Naive thymus-derived CD8-positive, alpha-beta T cell (primary cell): ENCODE measurements around the gene AGAP3. TPM values are rescaled to one million over a fixed set of nuclear protein-coding genes. Genes with fewer than 3 reads are reported as not detected.

Experiments
- ATAC-seq, 2 donors: fragments of 150-1000 bp; cut with Tn5 transposase in 1 of 2; sonication (Bioruptor Pico), chemical (Tn5 transposase) in 1 of 2; 1 replicate in 1 of 2; 2 replicates in 1 of 2; pipeline ENCODE4 v1.10.0; 2021; ENCODE audit warnings: mild to moderate bottlenecking in 2 of 2, moderate library complexity in 2 of 2
- POLR2A ChIA-PET: fragments of 350-600 bp; sonication (Branson Sonifier 250); formaldehyde crosslinking; loops from one replicate; lab custom pipeline; 2021; ENCODE audit warnings: antibody characterized with exemption; lab: Charles Lee
- DNase-seq, 10 donors: peaks; one replicate each; pipeline versions ENCODE4 v3.0.0 to v3.0.0-alpha.2; 2020 to 2022
- H3K27ac Mint-ChIP-seq, 10 donors: one replicate each; pipeline ENCODE4 v1.8.0; 2020 to 2022; ENCODE audit warnings: mild to moderate bottlenecking in 10 of 10, mixed read lengths in 10 of 10, moderate library complexity in 4 of 10, inconsistent platforms in 1 of 10
- H3K27me3 Mint-ChIP-seq, 5 donors: one replicate each; pipeline ENCODE4 v1.8.0; 2021 to 2022; ENCODE audit warnings: mixed read lengths in 5 of 5
- H3K36me3 Mint-ChIP-seq, 3 donors: one replicate each; pipeline ENCODE4 v1.8.0; 2020 to 2022; ENCODE audit warnings: mixed read lengths in 3 of 3, mild to moderate bottlenecking in 2 of 3, inconsistent platforms in 1 of 3
- H3K4me1 Mint-ChIP-seq, 4 donors: one replicate each; pipeline ENCODE4 v1.8.0; 2021 to 2022; ENCODE audit warnings: mixed read lengths in 4 of 4
- H3K4me3 Mint-ChIP-seq, 10 donors: one replicate each; pipeline ENCODE4 v1.8.0; 2020 to 2022; ENCODE audit warnings: mild to moderate bottlenecking in 10 of 10, mixed read lengths in 10 of 10, moderate library complexity in 6 of 10, inconsistent platforms in 1 of 10
- H3K9me3 Mint-ChIP-seq, 9 donors: one replicate each; pipeline ENCODE4 v1.8.0; 2020 to 2022; ENCODE audit warnings: mixed read lengths in 9 of 9, mild to moderate bottlenecking in 3 of 9, inconsistent platforms in 1 of 9, moderate library complexity in 1 of 9
- polyA plus RNA-seq, 3 donors: library from polyadenylated mRNA; unstranded; fragments of 300-500 nt; fragmentation: Illumina TruSeq; gene quantifications; one replicate each; pipeline ENCODE4 v1.2.3, GENCODE V29; 2021
- total RNA-seq, 8 experiments: library from RNA in 2 of 8; stranded (reverse) in 2 of 8; gene quantifications; one replicate each; pipeline ENCODE4 v1.2.3 and lab custom pipeline; 2021 to 2026

Gene AGAP3
- total and polyA plus RNA-seq, 5 experiments from 2014 or later = 1.1 to 36.9 (median 6.0) TPM

DNA sequence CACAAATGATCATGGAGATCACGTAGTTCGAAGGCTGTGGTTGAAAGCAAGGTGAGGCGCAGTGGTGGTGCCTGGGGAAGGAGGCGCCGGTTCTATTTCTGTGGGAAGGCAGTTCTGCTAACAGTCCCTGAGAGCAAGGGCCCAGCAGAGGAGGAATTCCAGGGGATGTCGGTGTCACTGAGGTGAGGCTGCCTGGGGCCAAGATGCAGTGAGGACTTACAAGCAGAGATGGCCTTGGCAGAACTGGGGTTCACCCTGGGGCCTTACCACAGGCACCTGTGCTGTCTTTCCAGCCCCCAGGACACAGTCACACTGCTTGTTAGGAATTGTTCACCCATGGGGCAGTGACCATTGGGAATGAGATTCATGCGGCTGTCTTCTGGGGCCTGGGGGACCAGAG is 54.6 kb downstream of the AGAP3 start:
- Mint-ChIP-seq H3K36me3 (peaks cover 0 to 23% (median 0%) of the 10 kb centered on the region in 3 donors), H3K4me3 (no peak overlapping the region), H3K27ac (peak overlapping the region in 1 of 10 donors; percentile 49), H3K9me3 (no peaks in the 10 kb centered on the region), H3K27me3 (no peaks in the 10 kb centered on the region), H3K4me1 (no peaks in the 10 kb centered on the region)
- POLR2A ChIA-PET = no interaction called here
- DNase-seq = no peak
- no peak for ATAC-seq

DNA sequence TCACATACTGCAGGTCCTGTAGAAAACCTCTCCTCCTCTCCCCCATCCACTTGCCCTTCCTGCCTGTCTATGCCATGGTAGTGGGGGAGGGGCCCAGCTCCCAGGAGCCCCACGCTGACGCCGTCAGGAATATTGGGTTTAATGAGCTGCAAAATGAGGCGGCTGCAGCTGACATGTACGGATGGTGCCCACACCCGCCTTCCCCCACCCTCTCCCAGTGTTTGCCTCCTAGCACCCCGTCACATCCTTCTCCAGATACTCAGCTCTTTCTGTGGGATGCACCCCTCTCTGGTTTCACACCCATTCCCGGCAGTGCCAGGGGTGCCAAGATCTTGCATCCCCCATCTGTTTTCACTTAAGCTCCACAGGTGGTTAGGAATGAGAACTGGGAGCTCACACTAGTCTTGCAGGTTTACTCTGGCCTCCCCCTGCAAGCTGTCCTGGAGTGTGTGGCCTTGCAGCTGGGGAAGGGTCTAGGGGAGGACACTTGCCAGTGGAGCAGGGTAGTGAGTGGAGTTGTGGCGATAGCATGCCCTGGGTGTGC is 55.1 kb downstream of the AGAP3 start:
- no peaks in the 10 kb centered on the region for H3K4me1 Mint-ChIP-seq
- no peak overlapping the region for H3K4me3 Mint-ChIP-seq
- no peaks in the 10 kb centered on the region for H3K9me3 Mint-ChIP-seq
- POLR2A ChIA-PET = no interaction called here
- no peak for DNase-seq
- ATAC-seq = no peak
- H3K27ac Mint-ChIP-seq = peak overlapping the region in 1 of 10 donors; percentile 49
- H3K27me3 Mint-ChIP-seq = no peaks in the 10 kb centered on the region
- H3K36me3 Mint-ChIP-seq = peaks cover 0 to 19% (median 0%) of the 10 kb centered on the region in 3 donors

DNA sequence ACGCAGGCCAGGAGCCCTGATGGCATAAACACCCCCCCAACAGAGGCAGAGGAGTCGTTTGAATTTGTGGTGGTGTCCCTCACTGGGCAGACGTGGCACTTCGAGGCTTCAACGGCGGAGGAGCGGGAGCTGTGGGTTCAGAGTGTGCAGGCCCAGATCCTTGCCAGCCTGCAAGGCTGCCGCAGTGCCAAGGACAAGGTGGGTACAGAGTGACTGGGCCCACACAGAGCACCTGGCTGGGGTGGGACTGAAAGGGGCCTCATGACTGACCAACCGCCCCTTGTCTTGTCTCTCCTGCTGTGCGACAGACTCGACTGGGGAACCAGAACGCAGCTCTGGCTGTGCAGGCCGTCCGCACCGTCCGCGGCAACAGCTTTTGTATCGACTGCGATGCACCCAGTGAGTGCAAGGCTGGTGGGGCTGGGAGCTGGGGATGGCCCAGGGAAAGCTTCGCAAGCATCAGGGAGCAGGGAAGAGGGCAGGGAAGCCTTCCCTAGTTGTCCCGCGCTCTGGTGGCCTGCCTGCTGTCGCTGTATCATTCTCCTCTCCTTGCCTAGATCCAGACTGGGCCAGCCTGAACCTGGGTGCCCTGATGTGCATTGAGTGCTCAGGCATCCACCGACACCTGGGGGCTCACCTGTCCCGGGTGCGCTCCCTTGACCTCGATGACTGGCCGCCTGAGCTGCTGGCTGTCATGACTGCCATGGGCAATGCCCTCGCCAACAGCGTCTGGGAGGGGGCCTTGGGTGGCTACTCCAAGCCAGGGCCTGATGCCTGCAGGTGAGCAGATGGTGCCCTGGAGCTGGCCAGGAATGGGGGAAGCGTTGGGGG is 55.8 kb downstream of the AGAP3 start:
- no peaks in the 10 kb centered on the region for H3K4me1 Mint-ChIP-seq

GRCh38 chr7:151142686-151143040 is 56.4 kb downstream of the AGAP3 start:
- no peak for ATAC-seq
- H3K4me3 Mint-ChIP-seq = no peak overlapping the region
- POLR2A ChIA-PET = no interaction called here
- no peaks in the 10 kb centered on the region for H3K9me3 Mint-ChIP-seq
- no peaks in the 10 kb centered on the region for H3K4me1 Mint-ChIP-seq
- peaks cover 0 to 15% (median 0%) of the 10 kb centered on the region in 3 donors for H3K36me3 Mint-ChIP-seq
- no peak for DNase-seq
- H3K27me3 Mint-ChIP-seq = peaks cover 0 to 1% (median 0%) of the 10 kb centered on the region in 5 donors
- H3K27ac Mint-ChIP-seq = no peak overlapping the region

More for the DNA sequence above, 55.8 kb downstream of the AGAP3 start:
- POLR2A ChIA-PET = no interaction called here
- H3K9me3 Mint-ChIP-seq = no peaks in the 10 kb centered on the region
- DNase-seq = no peak
- H3K27me3 Mint-ChIP-seq = no peaks in the 10 kb centered on the region
- no peak for ATAC-seq
- no peak overlapping the region for H3K4me3 Mint-ChIP-seq
- H3K36me3 Mint-ChIP-seq = peaks cover 0 to 15% (median 0%) of the 10 kb centered on the region in 3 donors
- no peak overlapping the region for H3K27ac Mint-ChIP-seq

GRCh38 chr7:151143261-151144015 is 57.2 kb downstream of the AGAP3 start:
- H3K27ac Mint-ChIP-seq = no peak overlapping the region
- H3K36me3 Mint-ChIP-seq = peaks cover 0 to 15% (median 0%) of the 10 kb centered on the region in 3 donors
- no peak for DNase-seq
- POLR2A ChIA-PET = no interaction called here
- no peaks in the 10 kb centered on the region for H3K9me3 Mint-ChIP-seq
- H3K27me3 Mint-ChIP-seq = peaks cover 0 to 2% (median 0%) of the 10 kb centered on the region in 5 donors
- H3K4me3 Mint-ChIP-seq = no peak overlapping the region
- H3K4me1 Mint-ChIP-seq = no peaks in the 10 kb centered on the region
- ATAC-seq = no peak

GRCh38 chr7:151144387-151144786 is 58.1 kb downstream of the AGAP3 start:
- POLR2A ChIA-PET = interaction anchor here (0.7 kb wide), 1 partner anchor 420 kb away, joined by 6 read pairs; no protein-coding TSS in a partner anchor
- H3K27ac Mint-ChIP-seq = peak overlapping the region in 1 of 10 donors; percentile 44

GRCh38 chr7:151146761-151147160 is 60.5 kb downstream of the AGAP3 start:
- peaks cover 0 to 12% (median 10%) of the 10 kb centered on the region in 5 donors for H3K27me3 Mint-ChIP-seq

More at GRCh38 chr7:151144387-151144786, 58.1 kb downstream of the AGAP3 start:
- H3K27me3 Mint-ChIP-seq = peaks cover 0 to 5% (median 3%) of the 10 kb centered on the region in 5 donors
- DNase-seq (no peak), ATAC-seq (no peak)
- peaks cover 0 to 13% (median 0%) of the 10 kb centered on the region in 3 donors for H3K36me3 Mint-ChIP-seq
- H3K9me3 Mint-ChIP-seq = no peaks in the 10 kb centered on the region
- H3K4me1 Mint-ChIP-seq = no peaks in the 10 kb centered on the region
- H3K4me3 Mint-ChIP-seq = no peak overlapping the region

DNA sequence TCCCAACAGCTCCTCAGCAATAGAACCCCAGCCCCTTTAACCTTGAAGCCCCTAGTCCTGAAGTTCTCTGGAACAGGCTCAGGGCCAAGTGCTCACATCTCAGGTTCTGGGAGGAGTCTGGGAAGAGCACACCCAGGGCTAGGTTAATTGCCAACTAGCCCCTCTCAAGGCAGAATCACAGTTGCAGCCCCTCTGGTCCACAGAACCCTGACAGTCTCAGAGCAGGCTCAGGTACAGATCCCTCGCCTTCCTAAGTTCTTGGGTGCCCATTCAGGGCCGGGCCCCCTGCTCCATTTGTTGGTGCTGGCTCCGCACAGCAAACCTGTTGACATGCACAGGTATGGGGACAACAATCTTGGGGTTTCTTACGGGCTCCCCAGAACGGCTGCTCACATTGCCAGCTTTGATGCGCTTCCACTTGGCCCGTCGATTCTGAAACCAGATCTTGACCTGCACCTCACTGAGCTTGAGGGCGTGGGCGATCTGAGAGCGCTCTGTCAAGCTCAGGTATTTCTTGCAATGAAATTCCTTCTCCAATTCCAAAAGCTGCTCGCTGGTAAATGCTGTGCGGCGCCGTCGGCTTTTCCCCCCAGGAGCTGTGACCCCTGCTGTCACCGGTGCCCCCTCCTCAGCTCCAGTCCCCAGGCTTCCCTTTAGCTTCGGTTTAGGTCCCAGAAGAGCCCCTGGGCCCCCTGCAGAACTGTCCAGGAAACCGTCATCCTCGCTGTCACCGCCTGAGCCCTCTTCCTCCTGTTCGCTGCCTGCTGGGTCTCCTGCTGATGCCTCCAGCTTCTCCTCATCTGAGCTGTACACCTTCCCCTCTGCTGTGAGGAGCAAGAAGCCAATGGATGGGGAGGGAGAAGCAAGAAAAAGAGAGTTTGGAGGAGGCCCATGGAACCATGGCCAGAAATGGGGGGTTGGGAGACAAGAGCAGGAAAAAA is 62.3 kb downstream of the AGAP3 start:
- H3K27me3 Mint-ChIP-seq = peaks cover 0 to 12% (median 10%) of the 10 kb centered on the region in 5 donors
- POLR2A ChIA-PET = no interaction called here
- no peaks in the 10 kb centered on the region for H3K9me3 Mint-ChIP-seq
- peak overlapping the region in 1 of 10 donors; percentile 41 for H3K27ac Mint-ChIP-seq
- H3K36me3 Mint-ChIP-seq = peaks cover 0 to 6% (median 0%) of the 10 kb centered on the region in 3 donors
- H3K4me1 Mint-ChIP-seq = no peaks in the 10 kb centered on the region
- ATAC-seq (no peak), DNase-seq (no peak)
- no peak overlapping the region for H3K4me3 Mint-ChIP-seq

More at GRCh38 chr7:151146761-151147160, 60.5 kb downstream of the AGAP3 start:
- DNase-seq (no peak), ATAC-seq (no peak)
- POLR2A ChIA-PET = no interaction called here
- H3K27ac Mint-ChIP-seq = no peak overlapping the region
- H3K4me3 Mint-ChIP-seq = no peak overlapping the region
- no peaks in the 10 kb centered on the region for H3K4me1 Mint-ChIP-seq
- no peaks in the 10 kb centered on the region for H3K9me3 Mint-ChIP-seq
- H3K36me3 Mint-ChIP-seq = peaks cover 0 to 11% (median 0%) of the 10 kb centered on the region in 3 donors

GRCh38 chr7:151150388-151150787 is 64.1 kb downstream of the AGAP3 start:
- POLR2A ChIA-PET = no interaction called here
- H3K27me3 Mint-ChIP-seq = peaks cover 9 to 22% (median 15%) of the 10 kb centered on the region in 5 donors
- H3K9me3 Mint-ChIP-seq = no peaks in the 10 kb centered on the region
- no peak overlapping the region for H3K4me3 Mint-ChIP-seq
- H3K4me1 Mint-ChIP-seq = no peaks in the 10 kb centered on the region
- H3K36me3 Mint-ChIP-seq = no peaks in the 10 kb centered on the region
- DNase-seq (no peak), ATAC-seq (no peak)
- H3K27ac Mint-ChIP-seq = no peak overlapping the region

GRCh38 chr7:151152643-151153513 is 66.6 kb downstream of the AGAP3 start:
- ATAC-seq = no peak
- no peak for DNase-seq
- Mint-ChIP-seq H3K27ac (no peak overlapping the region), H3K4me1 (no peaks in the 10 kb centered on the region), H3K9me3 (no peaks in the 10 kb centered on the region), H3K4me3 (no peak overlapping the region), H3K36me3 (no peaks in the 10 kb centered on the region), H3K27me3 (peaks cover 14 to 35% (median 23%) of the 10 kb centered on the region in 5 donors)
- POLR2A ChIA-PET = interaction anchor here (0.5 kb wide), 1 partner anchor 16 kb away, joined by 3 read pairs; no protein-coding TSS in a partner anchor

DNA sequence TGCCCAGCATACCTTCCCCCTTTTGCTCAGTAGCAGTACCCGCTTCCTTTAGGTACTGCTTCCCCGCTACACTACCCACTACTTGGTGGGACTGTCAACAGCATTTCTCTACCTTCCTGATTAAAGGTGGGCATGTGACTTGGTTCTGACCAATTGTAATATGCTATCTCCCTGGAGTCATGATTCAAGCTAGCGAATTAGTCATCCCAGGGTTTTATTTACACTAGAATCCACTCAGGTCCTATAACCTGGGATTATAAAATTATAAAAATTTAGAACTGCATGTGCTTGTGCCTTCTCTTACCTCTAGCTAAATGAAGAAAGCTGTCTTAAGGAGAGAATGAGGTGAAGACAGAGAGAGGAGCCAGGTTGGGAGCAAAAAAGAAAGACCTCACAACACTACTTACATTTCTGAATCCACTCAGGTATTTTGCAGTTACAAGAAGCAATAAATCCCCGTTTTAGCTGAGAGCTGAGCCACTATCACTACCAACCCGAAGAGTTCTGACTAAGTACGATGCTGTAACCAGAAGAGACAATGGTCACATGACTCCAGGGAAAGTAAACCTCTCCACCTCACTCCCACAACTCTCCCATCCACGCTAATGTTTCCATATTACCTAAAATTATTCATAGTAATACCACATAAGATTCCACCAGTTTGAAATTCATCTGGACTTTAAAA is 71.5 kb downstream of the AGAP3 start:
- no peaks in the 10 kb centered on the region for H3K4me1 Mint-ChIP-seq
- ATAC-seq (no peak), DNase-seq (no peak)
- peaks cover 13 to 28% (median 14%) of the 10 kb centered on the region in 5 donors for H3K27me3 Mint-ChIP-seq
- H3K9me3 Mint-ChIP-seq = no peaks in the 10 kb centered on the region
- no peak overlapping the region for H3K4me3 Mint-ChIP-seq
- no peaks in the 10 kb centered on the region for H3K36me3 Mint-ChIP-seq
- no peak overlapping the region for H3K27ac Mint-ChIP-seq
- POLR2A ChIA-PET = no interaction called here
